Measurements from ENCODE around the gene IFNAR2.

- TF ChIP-seq CTCF (conservative IDR thresholded peaks at IDR 0.05; ENCODE audit: low read depth in 2 of 2): no peak
- TF ChIP-seq POLR2AphosphoS5 (IDR thresholded peaks at IDR 0.05; ENCODE audit: low read depth): no peak
- no peak for TF ChIP-seq STAT1 (IDR thresholded peaks at IDR 0.05; ENCODE audit: unreplicated experiment)
- no peak for TF ChIP-seq EZH2 (IDR thresholded peaks at IDR 0.05; ENCODE audit: low read depth, unreplicated experiment)
- no peak for TF ChIP-seq JUNB (IDR thresholded peaks at IDR 0.05; ENCODE audit: unreplicated experiment)
- no peak for TF ChIP-seq REST (IDR thresholded peaks at IDR 0.05; ENCODE audit: unreplicated experiment)
- no peak for TF ChIP-seq EZH2phosphoT487 (IDR thresholded peaks at IDR 0.05; ENCODE audit: unreplicated experiment)
These were observed 37.0 kb downstream of the IFNAR2 start for GRCh38 chr21:33266789-33267135.
